Liver (tissue), 9 donors: ENCODE measurements around the gene VGLL2. TPM values are rescaled to one million over a fixed set of nuclear protein-coding genes. Genes with fewer than 3 reads are reported as not detected.

ENCODE experiments used
- DNase-seq: peaks from one replicate; pipeline ENCODE4 v3.0.0-alpha.2; 2017; ENCODE audit warnings: low spot score
- H3K27ac ChIP-seq, 2 donors: one replicate each; pipeline ENCODE4 v1.7.0; 2013; ENCODE audit warnings: inconsistent platforms in 2 of 2, low read length in 2 of 2, control low read depth in 1 of 2, low read depth in 1 of 2, mild to moderate bottlenecking in 1 of 2
- H3K27me3 ChIP-seq, 4 donors: one replicate each; pipeline versions ENCODE4 v1.6.1 to v1.7.0; 2013; ENCODE audit warnings: low read length in 3 of 4, inconsistent platforms in 1 of 4, mild to moderate bottlenecking in 1 of 4, moderate library complexity in 1 of 4; ENCODE audit not compliant: control insufficient read depth in 4 of 4, insufficient read depth in 4 of 4
- H3K36me3 ChIP-seq, 4 donors: one replicate each; pipeline versions ENCODE4 v1.6.1 to v1.7.0; 2013; ENCODE audit warnings: low read length in 3 of 4, mild to moderate bottlenecking in 3 of 4, low read depth in 1 of 4, moderate library complexity in 1 of 4; ENCODE audit not compliant: control insufficient read depth in 4 of 4, insufficient read depth in 3 of 4
- H3K4me1 ChIP-seq, 4 donors: one replicate each; pipeline versions ENCODE4 v1.6.1 to v1.7.0; 2013; ENCODE audit warnings: low read length in 3 of 4, mild to moderate bottlenecking in 3 of 4, moderate library complexity in 1 of 4; ENCODE audit not compliant: control insufficient read depth in 4 of 4, insufficient read depth in 4 of 4
- H3K4me3 ChIP-seq, 3 donors: one replicate each; pipeline versions ENCODE4 v1.6.1 to v1.7.0; 2013; ENCODE audit warnings: low read length in 3 of 3, control low read depth in 1 of 3, low read depth in 1 of 3, mild to moderate bottlenecking in 1 of 3
- H3K9ac ChIP-seq, 2 donors: one replicate each; pipeline ENCODE4 v1.7.0; 2013; ENCODE audit warnings: low read length in 2 of 2, mild to moderate bottlenecking in 2 of 2, moderate library complexity in 2 of 2, control low read depth in 1 of 2, low read depth in 1 of 2
- H3K9me3 ChIP-seq, 4 donors: one replicate each; pipeline versions ENCODE4 v1.6.1 to v1.7.0; 2013; ENCODE audit warnings: low read length in 3 of 4; ENCODE audit not compliant: control insufficient read depth in 4 of 4
- ATF3 ChIP-seq: IDR thresholded peaks from 2 replicates; pipeline ENCODE4 v1.6.1; 2016; ENCODE audit warnings: antibody characterized with exemption
- CTCF ChIP-seq: fragments of 150-350 bp; IDR thresholded peaks from 2 replicates; pipeline ENCODE4 v1.5.1; 2017; ENCODE audit warnings: improper control_type of control experiment, low read depth, low read length; ENCODE audit not compliant: missing input control
- EGR1 ChIP-seq, 2 donors: IDR thresholded peaks; 2 replicates each; pipeline ENCODE4 v1.6.1; 2016 to 2018; ENCODE audit warnings: antibody characterized with exemption in 2 of 2, low read depth in 2 of 2
- FOXA1 ChIP-seq: IDR thresholded peaks from 2 replicates; pipeline ENCODE4 v1.6.1; 2016; ENCODE audit warnings: antibody characterized with exemption
- FOXA2 ChIP-seq: IDR thresholded peaks from 2 replicates; pipeline ENCODE4 v1.6.1; 2016; ENCODE audit warnings: antibody characterized with exemption
- GABPA ChIP-seq, 2 donors: IDR thresholded peaks in 1 of 2; conservative IDR thresholded peaks in 1 of 2; 2 replicates each; pipeline ENCODE4 v1.6.1; 2016; ENCODE audit warnings: antibody characterized with exemption in 2 of 2, mild to moderate bottlenecking in 1 of 2, moderate library complexity in 1 of 2
- HNF4A ChIP-seq, 2 donors: conservative IDR thresholded peaks; 2 replicates each; pipeline ENCODE4 v1.6.1; 2016; ENCODE audit warnings: antibody characterized with exemption in 2 of 2, mild to moderate bottlenecking in 2 of 2
- HNF4G ChIP-seq: IDR thresholded peaks from 2 replicates; pipeline ENCODE4 v1.6.1; 2016; ENCODE audit warnings: antibody characterized with exemption
- JUND ChIP-seq, 2 donors: IDR thresholded peaks; 2 replicates each; pipeline ENCODE4 v1.6.1; 2016; ENCODE audit warnings: antibody characterized with exemption in 2 of 2
- MAX ChIP-seq: IDR thresholded peaks from 2 replicates; pipeline ENCODE4 v1.6.1; 2016; ENCODE audit warnings: antibody characterized with exemption
- NR2F2 ChIP-seq: IDR thresholded peaks from 2 replicates; pipeline ENCODE4 v1.6.1; 2016; ENCODE audit warnings: antibody characterized with exemption
- RAD21 ChIP-seq, 2 donors: IDR thresholded peaks; 2 replicates each; pipeline ENCODE4 v1.6.1; 2016; ENCODE audit warnings: antibody characterized with exemption in 2 of 2, mild to moderate bottlenecking in 2 of 2
- REST ChIP-seq: IDR thresholded peaks from 2 replicates; pipeline ENCODE4 v1.6.1; 2016; ENCODE audit warnings: antibody characterized with exemption, mild to moderate bottlenecking
- RXRA ChIP-seq, 2 donors: IDR thresholded peaks; 2 replicates each; pipeline ENCODE4 v1.6.1; 2017 to 2018; ENCODE audit warnings: antibody characterized with exemption in 2 of 2, mild to moderate bottlenecking in 1 of 2
- SP1 ChIP-seq: IDR thresholded peaks from 2 replicates; pipeline ENCODE4 v1.6.1; 2018; ENCODE audit warnings: antibody characterized with exemption, mild to moderate bottlenecking
- TAF1 ChIP-seq: conservative IDR thresholded peaks from 2 replicates; pipeline ENCODE4 v1.6.1; 2016; ENCODE audit warnings: antibody characterized with exemption, mild to moderate bottlenecking
- YY1 ChIP-seq: IDR thresholded peaks from 2 replicates; pipeline ENCODE4 v1.6.1; 2016; ENCODE audit warnings: antibody characterized with exemption, mild to moderate bottlenecking
- ZBTB33 ChIP-seq: IDR thresholded peaks from 2 replicates; pipeline ENCODE4 v1.6.1; 2016; ENCODE audit warnings: antibody characterized with exemption
- WGBS: extraction: QIAGEN DNeasy Blood & Tissue Kit; methylation state at CpG from one replicate; pipeline ENCODE4 v1.1.7; 2013; 5-methylcytosine and 5-hydroxymethylcytosine counted together
- polyA plus RNA-seq, 2 donors: library from polyadenylated mRNA; stranded (reverse) in 1 of 2; unstranded in 1 of 2; fragments of 200-250 nt in 1 of 2; fragments of >200 nt in 1 of 2; fragmentation: Nextera tagmentation in 1 of 2; extraction: Ambion mirVana in 1 of 2; gene quantifications; one replicate each; pipeline versions ENCODE4 v1.2.1 to v1.2.3, GENCODE V29; 2013 to 2015
- total RNA-seq, 2 donors: library from RNA; depleted of rRNA; stranded (reverse); fragments of >200 nt; gene quantifications; one replicate each; pipeline ENCODE4 v1.2.3, GENCODE V29; 2014
- donor health status: healthy.
- donor health status: healthy.
- donor health status: healthy.
- donor health status: healthy.
- donor health status: healthy.

Gene VGLL2
- total and polyA plus RNA-seq, 4 donors, result not detected

GRCh38 chr6:117229870-117230269 is 35.5 kb upstream of the VGLL2 start:
- H3K27me3 ChIP-seq, result no peaks in the 10 kb centered on the region
- no peak overlapping the region for H3K27ac ChIP-seq
- H3K4me1 ChIP-seq, result no peaks in the 10 kb centered on the region
- no peak overlapping the region for H3K9ac ChIP-seq
- DNase-seq, result no peak
- TF ChIP-seq ATF3 (no peak), YY1 (no peak), RAD21 (IDR thresholded peaks at IDR 0.05) (no peak), FOXA2 (no peak), FOXA1 (no peak)
- H3K9me3 ChIP-seq, result no peaks in the 10 kb centered on the region
- WGBS, result 73% methylated on average over 1 of the region's 1 CpG
- H3K36me3 ChIP-seq, result no peaks in the 10 kb centered on the region
- H3K4me3 ChIP-seq, result no peak overlapping the region

- no peak for DNase-seq
- Histone ChIP-seq H3K9ac (no peak overlapping the region), H3K4me1 (no peaks in the 10 kb centered on the region), H3K27ac (no peak overlapping the region), H3K36me3 (no peaks in the 10 kb centered on the region), H3K9me3 (no peaks in the 10 kb centered on the region), H3K4me3 (no peak overlapping the region), H3K27me3 (no peaks in the 10 kb centered on the region)
- WGBS, result 87% methylated on average over 2 of the region's 2 CpGs
- TF ChIP-seq MAX (no peak), ZBTB33 (no peak), ATF3 (no peak), RAD21 (IDR thresholded peaks at IDR 0.05) (no peak)
Observed at GRCh38 chr6:117231466-117231865, 33.9 kb upstream of the VGLL2 start.

- Histone ChIP-seq H3K36me3 (no peaks in the 10 kb centered on the region), H3K9ac (no peak overlapping the region), H3K27me3 (no peaks in the 10 kb centered on the region), H3K9me3 (no peaks in the 10 kb centered on the region), H3K27ac (no peak overlapping the region), H3K4me1 (no peaks in the 10 kb centered on the region), H3K4me3 (no peak overlapping the region)
- DNase-seq, result no peak
- no peak for TF ChIP-seq NR2F2
- TF ChIP-seq REST, result no peak
- TF ChIP-seq FOXA1, result no peak
- TF ChIP-seq FOXA2, result no peak
- TF ChIP-seq JUND (IDR thresholded peaks at IDR 0.05), result no peak
- no peak for TF ChIP-seq ATF3
- no peak for TF ChIP-seq HNF4G
- no peak for TF ChIP-seq RXRA (IDR thresholded peaks at IDR 0.05)
- no peak for TF ChIP-seq YY1
- TF ChIP-seq EGR1 (IDR thresholded peaks at IDR 0.05; ENCODE audit: low read depth in 2 of 2), result no peak
- TF ChIP-seq CTCF, result no peak
- TF ChIP-seq RAD21 (IDR thresholded peaks at IDR 0.05), result no peak
- no peak for TF ChIP-seq GABPA (IDR thresholded peaks at IDR 0.05 in 1 of 2, conservative IDR thresholded peaks at IDR 0.05 in 1 of 2)
- TF ChIP-seq SP1, result no peak
- TF ChIP-seq HNF4A (conservative IDR thresholded peaks at IDR 0.05), result no peak
- TF ChIP-seq MAX, result no peak
- no peak for TF ChIP-seq TAF1
- 73% methylated on average over 4 of the region's 4 CpGs for WGBS
Observed at GRCh38 chr6:117232196-117232595, 33.2 kb upstream of the VGLL2 start.
